ENCODE data around the gene ZNF750. TPM values are rescaled to one million over a fixed set of nuclear protein-coding genes. Genes with fewer than 3 reads are reported as not detected.
A peak's percentile ranks its signal among the peaks of the same experiment; 100 is the strongest.

The ZNF750 gene
- total RNA-seq, 2 donors from 2014 or later, result not detected

GRCh38 chr17:82881324-82881823 lies 41.6 kb upstream of the ZNF750 start:
- Histone ChIP-seq H3K4me1 (peaks cover 49% of the 10 kb centered on the region), H3K27me3 (no peaks in the 10 kb centered on the region), H3K4me3 (no peak overlapping the region), H3K9me3 (no peaks in the 10 kb centered on the region), H3K36me3 (replicated peaks in 1 of 2; ENCODE audit: insufficient read depth in 1 of 2, low read depth in 2 of 2) (no peaks in the 10 kb centered on the region), H3K27ac (peak overlapping the region in 3 of 4 donors; percentile 90 to 95 (median 94))
- intact Hi-C loops (cut with DNase I), result no loop called here
- DNase-seq (no peak), ATAC-seq (no peak)
- WGBS, 2 donors, result 89 to 93% methylated on average over 15 to 21 of the region's 21 CpGs
- no peak for TF ChIP-seq CTCF (IDR thresholded peaks at IDR 0.05)
- no peak for TF ChIP-seq POLR2A (IDR thresholded peaks at IDR 0.05)

GRCh38 chr17:82880620-82881323 lies 41.0 kb upstream of the ZNF750 start:
- no peak for TF ChIP-seq CTCF (IDR thresholded peaks at IDR 0.05)
- no peak for TF ChIP-seq POLR2A (IDR thresholded peaks at IDR 0.05)
- no peak for ATAC-seq
- intact Hi-C loops (cut with DNase I), result no loop called here
- WGBS, 2 donors, result 90% methylated on average over 21 to 25 of the region's 25 CpGs
- Histone ChIP-seq H3K36me3 (replicated peaks in 1 of 2; ENCODE audit: insufficient read depth in 1 of 2, low read depth in 2 of 2) (no peaks in the 10 kb centered on the region), H3K4me3 (no peak overlapping the region), H3K27ac (no peak overlapping the region), H3K9me3 (no peaks in the 10 kb centered on the region), H3K4me1 (peaks cover 47% of the 10 kb centered on the region), H3K27me3 (no peaks in the 10 kb centered on the region)
- DNase-seq, result no peak

GRCh38 chr17:82879241-82879640 lies 39.4 kb upstream of the ZNF750 start:
- H3K36me3 ChIP-seq (replicated peaks in 1 of 2; ENCODE audit: insufficient read depth in 1 of 2, low read depth in 2 of 2), result no peaks in the 10 kb centered on the region
- peaks cover 42% of the 10 kb centered on the region for H3K4me1 ChIP-seq
- no peak overlapping the region for H3K27ac ChIP-seq
- ATAC-seq (no peak), DNase-seq (no peak)
- no peaks in the 10 kb centered on the region for H3K27me3 ChIP-seq
- 91 to 95% methylated on average over 7 to 15 of the region's 15 CpGs for WGBS, 2 donors
- no peaks in the 10 kb centered on the region for H3K9me3 ChIP-seq
- H3K4me3 ChIP-seq, result no peak overlapping the region
- intact Hi-C loops (cut with DNase I), result no loop called here
- TF ChIP-seq CTCF (IDR thresholded peaks at IDR 0.05), result no peak
- TF ChIP-seq POLR2A (IDR thresholded peaks at IDR 0.05), result no peak

GRCh38 chr17:82878527-82878926 lies 38.7 kb upstream of the ZNF750 start:
- H3K27ac ChIP-seq, result no peak overlapping the region
- no peaks in the 10 kb centered on the region for H3K9me3 ChIP-seq
- no peaks in the 10 kb centered on the region for H3K27me3 ChIP-seq
- no peak overlapping the region for H3K4me3 ChIP-seq
- TF ChIP-seq CTCF (IDR thresholded peaks at IDR 0.05) (no peak), POLR2A (IDR thresholded peaks at IDR 0.05) (no peak)
- DNase-seq (peak in 1 of 4 donors; percentile 38), ATAC-seq (no peak)
- WGBS, 2 donors, result 64 to 78% methylated on average over 9 of the region's 9 CpGs
- no peaks in the 10 kb centered on the region for H3K36me3 ChIP-seq (replicated peaks in 1 of 2; ENCODE audit: insufficient read depth in 1 of 2, low read depth in 2 of 2)
- H3K4me1 ChIP-seq, result peaks cover 35% of the 10 kb centered on the region
- intact Hi-C loops (cut with DNase I), result no loop called here
